ENCODE data around the gene PROB1.

DNA sequence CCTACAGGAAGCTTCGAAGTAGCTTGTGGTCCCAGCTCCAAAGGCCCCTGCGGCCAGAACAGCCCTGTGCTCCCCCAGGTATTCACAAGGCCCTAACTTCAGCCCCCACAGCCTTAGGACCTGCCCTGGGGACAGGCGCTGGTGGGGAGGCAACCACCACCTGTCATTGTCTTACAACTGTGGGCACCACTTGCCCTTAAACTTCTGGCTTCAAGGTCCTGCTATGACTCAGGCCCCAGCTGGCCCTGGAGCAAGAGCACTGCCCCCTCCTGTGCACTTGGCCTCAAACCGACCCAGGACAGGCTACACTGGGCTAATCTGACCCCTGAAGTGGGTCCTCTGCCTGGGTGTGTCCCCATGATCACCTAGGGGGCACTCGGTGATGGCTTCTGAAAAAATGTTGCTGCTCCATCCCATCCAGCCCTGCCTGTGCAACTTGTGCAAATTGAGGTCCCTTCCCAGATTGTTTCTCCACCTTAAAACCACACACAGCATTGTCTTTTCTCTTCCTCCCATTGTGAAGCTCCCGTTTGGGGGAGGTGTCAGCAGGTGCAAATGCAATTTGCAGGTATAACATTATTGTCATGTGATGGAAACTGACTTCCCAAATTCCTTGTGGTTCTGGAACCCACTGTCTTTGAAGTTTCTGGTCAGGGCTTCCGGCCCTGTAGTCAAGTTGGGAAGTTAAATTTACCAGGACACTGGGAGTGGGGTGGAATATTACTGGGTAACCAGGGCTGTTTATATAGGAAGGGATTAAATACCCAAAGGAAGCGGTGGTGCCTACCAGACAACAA, 1.1 kb upstream of the PROB1 start:
- TF ChIP-seq CEBPB (IDR thresholded peaks at IDR 0.05) (no peak), EP300 (IDR thresholded peaks at IDR 0.05; ENCODE audit: borderline replicate concordance) (no peak), CREB1 (IDR thresholded peaks at IDR 0.05; ENCODE audit: low read depth) (no peak), ZBTB7A (IDR thresholded peaks at IDR 0.05; ENCODE audit: low read depth) (no peak)
